ENCODE results near the gene LDLRAD4.
A peak's percentile ranks its signal among the peaks of the same experiment; 100 is the strongest.

The LDLRAD4 gene

GRCh38 chr18:13290856-13291271 is 72.3 kb downstream of the LDLRAD4 start:
- DNase-seq = peak in 1 of 42 donors; percentile 25

GRCh38 chr18:13291299-13291698 is 72.7 kb downstream of the LDLRAD4 start:
- peak in 1 of 42 donors; percentile 19 for DNase-seq
- intact Hi-C loops (cut with DNase I) = no loop called here

More at GRCh38 chr18:13290856-13291271, 72.3 kb downstream of the LDLRAD4 start:
- intact Hi-C loops (cut with DNase I) = no loop called here

DNA sequence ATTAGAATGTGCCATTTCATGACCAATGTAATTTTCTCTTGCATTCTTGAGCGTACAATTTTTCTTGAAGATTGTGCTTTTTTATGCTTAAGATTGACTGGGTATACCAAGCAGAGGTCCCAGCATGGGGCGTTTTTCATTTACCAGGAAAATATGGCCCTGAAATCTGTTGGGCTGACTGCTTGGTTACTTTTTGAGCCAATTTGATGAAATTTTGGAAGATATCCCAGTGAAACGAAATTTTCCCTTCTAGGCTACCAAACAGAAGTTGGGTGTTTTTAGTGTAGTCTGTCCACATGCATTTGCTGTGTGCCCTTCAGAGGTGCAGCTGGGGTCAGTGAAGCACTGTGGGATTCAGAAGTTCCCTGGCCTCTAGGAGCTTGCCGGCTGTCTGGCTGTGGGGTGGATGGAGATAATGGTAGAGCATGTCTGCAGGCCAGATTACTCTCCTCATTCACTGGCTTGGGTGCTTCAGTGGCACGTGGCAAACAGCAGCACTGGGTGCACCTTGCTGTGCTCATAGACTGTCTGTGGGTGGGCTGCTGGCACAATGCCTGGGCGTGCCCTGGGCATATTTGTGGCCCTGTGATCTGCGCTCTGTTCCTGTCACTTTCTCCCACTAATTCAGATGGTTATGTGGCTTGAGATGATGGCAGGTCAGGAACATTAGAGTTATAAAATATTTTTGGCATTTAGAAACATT is 73.3 kb downstream of the LDLRAD4 start:
- intact Hi-C loops (cut with DNase I) = no loop called here
- DNase-seq = peak in 8 of 42 donors; percentile 38 to 69 (median 52)

GRCh38 chr18:13292736-13293135 is 74.2 kb downstream of the LDLRAD4 start:
- intact Hi-C loops (cut with DNase I) = no loop called here
- peak in 1 of 42 donors; percentile 23 for DNase-seq

- intact Hi-C loops (cut with DNase I) = no loop called here
- peak in 1 of 42 donors; percentile 23 for DNase-seq
These were observed 75.7 kb downstream of the LDLRAD4 start for GRCh38 chr18:13294309-13294708.

GRCh38 chr18:13295894-13296293 is 77.3 kb downstream of the LDLRAD4 start:
- intact Hi-C loops (cut with DNase I) = no loop called here
- peak in 1 of 42 donors; percentile 19 for DNase-seq

DNA sequence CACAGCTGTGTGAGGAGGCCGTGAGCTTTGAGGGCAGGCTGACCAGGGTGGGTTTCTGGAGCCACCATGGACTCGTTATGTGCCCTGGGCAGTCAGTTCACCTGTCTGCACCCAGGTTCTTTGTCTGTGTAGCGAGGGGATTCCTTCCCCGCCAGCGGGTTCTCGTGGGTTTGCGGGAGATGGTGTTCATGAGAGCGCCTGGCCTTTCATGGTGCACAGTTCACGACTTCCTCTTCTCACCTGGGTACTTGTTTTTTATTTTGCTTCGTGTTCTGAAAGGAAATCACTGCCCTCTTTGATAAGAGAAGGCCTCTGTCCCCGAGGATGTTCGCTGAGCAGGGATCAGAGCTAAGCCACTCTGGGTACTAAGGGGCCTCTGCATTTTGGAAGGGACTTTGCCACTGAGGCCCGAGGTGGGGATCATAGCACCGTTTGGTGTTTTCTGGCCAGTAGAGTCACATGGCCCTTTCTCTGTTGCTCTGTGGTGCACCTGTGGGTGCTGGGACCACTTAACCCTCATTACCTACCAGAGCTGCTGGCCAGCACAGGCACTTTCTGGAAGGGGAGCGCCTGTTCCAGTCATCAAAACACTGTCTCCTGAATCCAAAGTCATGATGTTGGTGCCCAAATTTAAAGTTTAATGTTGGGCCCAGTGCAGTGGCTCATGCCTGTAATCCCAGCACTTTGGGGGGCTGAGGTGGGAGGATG is 78.5 kb downstream of the LDLRAD4 start:
- peak in 1 of 42 donors; percentile 14 for DNase-seq
- intact Hi-C loops (cut with DNase I) = no loop called here

DNA sequence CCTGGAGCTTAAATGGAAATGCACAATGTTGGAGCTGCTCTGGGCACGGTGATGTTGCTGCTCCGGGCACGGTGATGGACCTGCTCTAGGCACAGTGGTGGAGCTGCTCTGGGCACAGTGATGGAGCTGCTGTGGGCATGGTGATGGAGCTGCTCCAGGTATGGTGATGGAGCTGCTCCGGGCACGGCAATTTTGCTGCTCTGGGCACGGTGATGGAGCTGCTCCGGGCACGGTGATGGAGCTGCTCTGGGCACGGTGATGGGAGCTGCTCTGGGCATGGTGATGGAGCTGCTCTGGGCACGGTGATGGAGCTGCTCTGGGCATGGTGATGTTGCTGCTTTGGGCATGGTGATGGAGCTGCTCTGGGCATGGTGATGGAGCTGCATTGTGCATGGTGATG is 79.7 kb downstream of the LDLRAD4 start:
- DNase-seq = peak in 1 of 42 donors; percentile 10
- intact Hi-C loops (cut with DNase I) = no loop called here

DNA sequence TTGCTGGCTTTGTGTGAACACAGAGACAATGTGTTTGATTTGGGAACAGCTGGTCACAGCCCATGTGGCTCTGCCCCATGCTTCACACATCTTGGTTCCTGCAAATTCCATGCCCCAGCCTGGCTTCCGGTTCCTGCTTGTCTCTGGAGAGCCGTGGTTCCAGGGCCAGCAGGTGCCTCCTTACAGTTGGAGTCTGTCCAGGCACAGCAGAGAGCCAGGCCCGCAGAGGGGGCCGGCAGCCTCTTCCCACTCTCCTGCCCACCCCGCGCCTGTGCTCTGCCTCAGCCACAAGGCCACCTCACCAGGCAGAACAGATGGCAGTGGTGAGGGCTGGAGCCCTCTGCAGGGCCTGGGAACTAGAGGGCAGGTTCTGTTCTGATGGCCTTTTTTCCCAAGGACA is 81.5 kb downstream of the LDLRAD4 start:
- DNase-seq = peak in 1 of 42 donors; percentile 25
- intact Hi-C loops (cut with DNase I) = no loop called here

- intact Hi-C loops (cut with DNase I) = no loop called here
- no peak for DNase-seq
These were observed 82.2 kb downstream of the LDLRAD4 start for GRCh38 chr18:13300796-13301195.

DNA sequence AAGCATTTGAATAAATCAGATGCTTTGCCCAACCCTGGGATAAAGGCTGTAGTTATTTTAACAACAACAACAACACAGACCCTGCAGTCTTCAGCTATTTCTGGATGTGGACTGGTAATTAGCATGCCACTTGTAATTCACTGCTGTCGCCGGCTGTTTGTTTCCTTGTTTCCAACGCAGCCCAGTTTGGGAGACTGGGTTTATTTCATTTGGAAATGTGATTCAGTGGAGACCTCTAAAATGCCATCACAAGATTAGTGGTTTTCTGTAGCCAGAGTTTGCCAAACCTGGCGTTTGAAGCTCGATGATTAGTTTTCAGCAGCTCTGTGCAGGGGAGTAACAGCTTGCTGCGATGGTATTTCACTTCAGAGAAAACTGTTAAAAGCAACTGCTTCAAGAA is 83.5 kb downstream of the LDLRAD4 start:
- DNase-seq = peak in 3 of 42 donors; percentile 32 to 45 (median 35)
- intact Hi-C loops (cut with DNase I) = no loop called here

DNA sequence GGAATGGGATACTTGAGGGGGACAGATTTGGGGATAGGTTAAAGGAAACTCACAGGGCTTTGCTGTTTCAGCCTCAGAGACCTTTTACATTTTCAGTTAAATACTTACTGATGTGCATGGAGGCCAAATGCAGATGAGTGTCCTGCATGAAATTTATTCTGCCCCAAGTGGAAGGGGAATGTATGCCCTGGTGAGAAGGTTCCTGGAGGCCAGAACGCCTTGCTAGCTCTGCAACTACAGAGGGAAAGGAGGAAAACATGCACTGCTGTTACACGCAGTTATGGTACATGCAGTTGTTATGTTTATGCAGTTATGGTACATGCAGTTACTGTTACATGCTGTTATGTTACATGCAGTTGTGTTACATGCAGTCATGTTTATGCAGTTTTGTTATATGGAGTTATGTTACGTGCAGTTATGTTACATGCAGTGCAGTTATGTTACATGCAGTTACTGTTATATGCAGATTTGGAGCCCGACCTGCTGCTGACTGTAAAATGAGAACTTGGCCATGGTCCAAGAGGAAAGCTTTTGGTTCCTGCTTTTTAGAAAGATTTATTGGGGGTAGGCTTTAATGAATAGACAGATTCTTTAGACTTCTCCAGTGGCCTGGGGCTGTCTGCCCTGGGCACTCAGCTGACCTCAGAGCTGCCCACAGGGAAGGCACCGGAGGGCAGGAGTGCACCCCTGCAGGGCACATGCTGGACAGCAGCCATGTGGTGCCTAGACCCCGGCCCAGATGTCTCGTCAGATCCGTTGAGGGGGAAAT is 84.1 kb downstream of the LDLRAD4 start:
- intact Hi-C loops (cut with DNase I) = no loop called here
- DNase-seq = no peak

DNA sequence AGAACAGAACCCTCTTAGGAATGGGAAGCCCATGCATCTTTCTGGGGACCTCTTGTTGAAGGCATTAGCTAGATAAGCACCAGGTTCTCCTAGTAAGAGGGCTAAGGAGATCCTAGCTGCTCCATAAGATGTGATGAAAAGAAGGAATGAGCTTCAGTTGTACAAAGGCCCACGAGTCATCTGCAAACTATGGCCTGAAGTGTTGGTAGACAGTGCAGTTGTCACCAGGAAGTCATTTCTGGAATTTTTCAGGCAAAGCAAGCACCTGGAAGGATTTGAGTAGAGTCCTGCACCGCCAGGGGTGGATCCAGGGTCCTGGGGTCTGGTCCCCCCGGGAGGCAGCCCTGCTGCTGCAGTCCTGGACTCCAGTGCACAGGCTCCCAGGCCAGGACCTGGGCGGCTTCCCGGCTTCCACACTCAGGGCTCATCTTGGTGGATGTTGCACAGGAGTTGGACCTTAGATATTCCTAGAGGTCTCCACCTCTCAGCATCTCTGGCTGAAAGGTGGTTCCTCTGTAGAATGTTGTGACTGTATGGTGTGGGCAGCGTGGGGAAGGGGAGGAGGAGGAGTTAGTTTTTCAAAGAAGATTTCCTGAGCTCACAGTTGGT is 85.3 kb downstream of the LDLRAD4 start:
- intact Hi-C loops (cut with DNase I) = no loop called here
- peak in 1 of 42 donors; percentile 19 for DNase-seq

DNA sequence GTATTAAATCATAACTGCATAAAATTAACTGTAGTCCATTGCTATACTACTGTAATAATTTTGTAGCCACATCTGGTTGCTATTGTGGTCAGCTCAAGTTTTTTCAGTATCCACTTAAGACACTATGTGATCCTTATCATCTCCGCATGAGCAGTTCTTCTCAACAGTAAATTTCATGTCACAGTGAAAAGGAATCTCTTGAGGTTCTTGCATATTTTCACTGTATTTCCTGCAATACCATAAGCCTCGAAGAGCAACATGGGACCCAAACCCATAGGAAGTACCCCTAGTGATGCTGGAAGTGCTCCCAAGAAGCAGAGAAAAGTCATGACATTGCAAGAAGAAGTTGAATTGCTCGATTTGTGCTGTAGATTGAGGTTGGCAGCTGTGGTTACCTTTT is 86.7 kb downstream of the LDLRAD4 start:
- intact Hi-C loops (cut with DNase I) = no loop called here
- DNase-seq = peak in 1 of 42 donors; percentile 2

DNA sequence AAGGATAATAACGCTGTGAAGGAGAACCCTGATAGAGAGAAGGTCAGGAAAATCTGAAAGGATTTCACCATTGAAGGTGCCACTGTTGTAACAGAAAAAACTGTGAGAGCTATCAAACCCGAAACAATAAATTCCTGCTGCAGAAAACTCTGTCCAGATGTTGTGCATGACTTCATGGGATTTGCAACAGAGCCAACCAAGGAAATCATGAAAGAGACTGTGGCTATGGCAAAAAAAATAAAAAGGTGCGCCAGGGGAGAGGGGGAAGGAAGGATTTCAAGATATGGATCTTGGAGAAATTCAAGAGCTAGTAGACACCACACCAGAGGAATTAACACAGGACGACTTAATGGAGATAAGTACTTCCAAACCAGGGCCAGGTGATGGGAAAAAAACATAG is 88.0 kb downstream of the LDLRAD4 start:
- intact Hi-C loops (cut with DNase I) = no loop called here
- no peak for DNase-seq

GRCh38 chr18:13308369-13308768 is 89.8 kb downstream of the LDLRAD4 start:
- intact Hi-C loops (cut with DNase I) = no loop called here
- DNase-seq = peak in 2 of 42 donors; percentile 0 to 28

DNA sequence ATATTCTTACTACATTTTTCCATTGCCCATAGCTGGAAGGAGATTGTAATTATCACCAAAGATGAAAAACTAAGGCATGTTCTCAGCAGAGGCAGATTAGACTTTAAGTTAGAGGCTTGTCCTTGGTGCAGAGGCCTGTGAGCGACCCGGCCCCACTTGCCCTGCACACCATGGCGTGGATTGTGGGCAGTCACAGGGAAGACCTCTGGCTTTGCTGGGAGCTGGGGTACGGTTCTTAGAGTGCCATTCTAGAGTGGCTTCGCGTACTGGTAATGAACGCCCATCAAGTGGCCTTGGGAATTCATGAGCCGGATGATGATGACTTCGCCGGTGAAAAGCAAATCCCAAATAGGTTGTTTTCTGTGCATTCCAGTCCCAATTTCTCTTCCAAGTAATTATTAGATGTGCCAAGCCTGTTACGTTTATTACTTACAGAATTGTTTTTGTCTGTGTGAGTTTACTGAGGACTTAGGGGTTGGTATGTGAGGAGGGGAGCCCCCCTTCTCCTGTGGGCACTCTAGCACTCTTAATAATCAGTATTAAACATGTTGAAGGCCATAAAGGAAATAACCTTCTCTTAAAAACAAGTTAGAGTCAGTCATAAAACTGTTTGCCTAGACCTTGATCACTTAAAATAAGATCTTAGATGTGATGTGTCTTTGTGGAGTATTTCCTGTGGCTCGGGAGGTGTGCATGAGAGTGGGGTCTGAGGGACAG is 90.6 kb downstream of the LDLRAD4 start:
- intact Hi-C loops (cut with DNase I) = no loop called here

DNA sequence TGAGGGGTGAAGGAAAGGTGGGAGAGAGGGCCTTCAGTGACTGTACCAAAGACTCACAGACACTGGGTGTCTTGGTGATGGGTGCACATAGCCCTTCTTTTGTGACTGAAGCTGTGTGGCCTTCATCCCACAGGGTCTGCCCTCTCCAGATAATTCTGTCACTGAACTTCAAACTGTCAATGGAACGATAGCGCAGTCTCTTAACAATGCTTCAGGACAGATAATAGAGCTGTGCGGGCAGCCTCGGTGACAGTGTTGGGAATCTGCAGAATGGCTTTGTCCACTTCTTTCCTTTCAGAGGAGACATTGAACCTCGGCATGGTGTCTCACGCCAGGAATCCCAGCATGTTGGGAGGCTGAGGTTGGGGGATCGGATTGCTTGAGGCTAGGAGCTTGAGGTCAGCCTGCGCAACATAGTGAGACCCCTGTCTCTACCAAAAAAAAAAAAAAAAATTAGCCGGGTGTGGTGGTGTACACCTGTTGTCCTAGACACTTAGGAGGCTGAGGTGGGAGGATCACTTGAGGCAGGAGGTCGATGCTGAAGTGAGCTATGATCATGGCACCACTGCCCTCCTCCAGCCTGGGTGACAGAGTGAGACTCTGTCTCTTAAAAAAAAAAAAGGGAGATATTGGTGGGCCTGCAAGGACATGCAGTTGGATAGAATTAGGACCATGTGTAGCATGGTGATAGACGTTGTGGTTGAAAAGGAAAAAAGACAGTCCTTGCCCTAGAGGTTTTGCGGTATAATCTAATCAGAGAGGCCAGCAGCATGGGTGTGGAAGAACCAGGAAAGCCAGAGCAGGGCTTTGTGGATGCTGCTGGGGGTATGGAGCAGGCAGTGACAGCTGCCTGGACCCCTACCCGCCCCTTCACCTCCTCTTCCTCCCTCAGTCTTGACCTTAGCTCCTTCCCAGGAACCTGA is 91.4 kb downstream of the LDLRAD4 start:
- intact Hi-C loops (cut with DNase I) = no loop called here
- DNase-seq = peak in 2 of 42 donors; percentile 2 to 8

More for the DNA sequence above, 90.6 kb downstream of the LDLRAD4 start:
- peak in 2 of 42 donors; percentile 3 to 5 for DNase-seq
